ENCODE measurements around the gene HEATR1. TPM values are rescaled to one million over a fixed set of nuclear protein-coding genes. Genes with fewer than 3 reads are reported as not detected.

HEATR1 gene
- total RNA-seq, 1 experiment from 2014 or later, result 68.3 TPM

DNA sequence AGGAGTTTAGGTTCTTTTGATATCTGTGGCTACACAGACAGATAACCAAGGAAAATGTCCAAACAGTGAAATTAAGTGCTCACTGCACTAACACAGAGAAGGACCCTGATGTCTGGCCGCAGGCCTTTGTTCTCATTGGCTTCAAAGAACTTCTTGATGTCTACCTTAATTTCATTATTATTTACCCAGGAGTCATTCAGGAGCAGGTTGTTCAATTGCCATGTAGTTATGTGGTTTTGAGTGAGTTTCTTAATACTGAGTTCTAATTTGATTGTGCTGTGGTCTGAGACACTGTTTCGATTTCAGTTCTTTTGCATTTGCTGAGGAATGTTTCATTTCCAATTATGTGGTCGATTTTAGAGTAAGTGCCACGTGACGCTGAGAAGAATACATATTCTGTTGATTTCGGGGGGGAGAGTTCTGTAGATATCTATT lies 95.7 kb downstream of the HEATR1 start:
- no TSS peak for BruUV-seq (replicated peaks)
- CTCF ChIA-PET, result no interaction called here
- H3K79me2 ChIP-seq (ENCODE audit: insufficient read depth, low read length), result no peaks in the 10 kb centered on the region
- H3K4me2 ChIP-seq (ENCODE audit: low read length), result no peak overlapping the region
- H2AFZ ChIP-seq (ENCODE audit: low read depth, low read length, poor library complexity, severe bottlenecking), result no peak overlapping the region
- no peak overlapping the region for H3K4me3 ChIP-seq (replicated peaks in 1 of 2; ENCODE audit: low read depth in 1 of 2, low read length in 2 of 2)
- no peaks in the 10 kb centered on the region for H3K9me2 ChIP-seq (ENCODE audit: insufficient read depth)
- TF ChIP-seq ZNF274 (IDR thresholded peaks at IDR 0.05; ENCODE audit: low read depth, low read length) (no peak), CBX3 (IDR thresholded peaks at IDR 0.05; ENCODE audit: low read depth) (no peak)
- TF ChIP-seq, protein P1, sequence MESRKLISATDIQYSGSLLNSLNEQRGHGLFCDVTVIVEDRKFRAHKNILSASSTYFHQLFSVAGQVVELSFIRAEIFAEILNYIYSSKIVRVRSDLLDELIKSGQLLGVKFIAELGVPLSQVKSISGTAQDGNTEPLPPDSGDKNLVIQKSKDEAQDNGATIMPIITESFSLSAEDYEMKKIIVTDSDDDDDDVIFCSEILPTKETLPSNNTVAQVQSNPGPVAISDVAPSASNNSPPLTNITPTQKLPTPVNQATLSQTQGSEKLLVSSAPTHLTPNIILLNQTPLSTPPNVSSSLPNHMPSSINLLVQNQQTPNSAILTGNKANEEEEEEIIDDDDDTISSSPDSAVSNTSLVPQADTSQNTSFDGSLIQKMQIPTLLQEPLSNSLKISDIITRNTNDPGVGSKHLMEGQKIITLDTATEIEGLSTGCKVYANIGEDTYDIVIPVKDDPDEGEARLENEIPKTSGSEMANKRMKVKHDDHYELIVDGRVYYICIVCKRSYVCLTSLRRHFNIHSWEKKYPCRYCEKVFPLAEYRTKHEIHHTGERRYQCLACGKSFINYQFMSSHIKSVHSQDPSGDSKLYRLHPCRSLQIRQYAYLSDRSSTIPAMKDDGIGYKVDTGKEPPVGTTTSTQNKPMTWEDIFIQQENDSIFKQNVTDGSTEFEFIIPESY (IDR thresholded peaks at IDR 0.05; ENCODE audit: extremely low read depth, insufficient replicate concordance, low read length), result no peak
- TF ChIP-seq, protein P2, sequence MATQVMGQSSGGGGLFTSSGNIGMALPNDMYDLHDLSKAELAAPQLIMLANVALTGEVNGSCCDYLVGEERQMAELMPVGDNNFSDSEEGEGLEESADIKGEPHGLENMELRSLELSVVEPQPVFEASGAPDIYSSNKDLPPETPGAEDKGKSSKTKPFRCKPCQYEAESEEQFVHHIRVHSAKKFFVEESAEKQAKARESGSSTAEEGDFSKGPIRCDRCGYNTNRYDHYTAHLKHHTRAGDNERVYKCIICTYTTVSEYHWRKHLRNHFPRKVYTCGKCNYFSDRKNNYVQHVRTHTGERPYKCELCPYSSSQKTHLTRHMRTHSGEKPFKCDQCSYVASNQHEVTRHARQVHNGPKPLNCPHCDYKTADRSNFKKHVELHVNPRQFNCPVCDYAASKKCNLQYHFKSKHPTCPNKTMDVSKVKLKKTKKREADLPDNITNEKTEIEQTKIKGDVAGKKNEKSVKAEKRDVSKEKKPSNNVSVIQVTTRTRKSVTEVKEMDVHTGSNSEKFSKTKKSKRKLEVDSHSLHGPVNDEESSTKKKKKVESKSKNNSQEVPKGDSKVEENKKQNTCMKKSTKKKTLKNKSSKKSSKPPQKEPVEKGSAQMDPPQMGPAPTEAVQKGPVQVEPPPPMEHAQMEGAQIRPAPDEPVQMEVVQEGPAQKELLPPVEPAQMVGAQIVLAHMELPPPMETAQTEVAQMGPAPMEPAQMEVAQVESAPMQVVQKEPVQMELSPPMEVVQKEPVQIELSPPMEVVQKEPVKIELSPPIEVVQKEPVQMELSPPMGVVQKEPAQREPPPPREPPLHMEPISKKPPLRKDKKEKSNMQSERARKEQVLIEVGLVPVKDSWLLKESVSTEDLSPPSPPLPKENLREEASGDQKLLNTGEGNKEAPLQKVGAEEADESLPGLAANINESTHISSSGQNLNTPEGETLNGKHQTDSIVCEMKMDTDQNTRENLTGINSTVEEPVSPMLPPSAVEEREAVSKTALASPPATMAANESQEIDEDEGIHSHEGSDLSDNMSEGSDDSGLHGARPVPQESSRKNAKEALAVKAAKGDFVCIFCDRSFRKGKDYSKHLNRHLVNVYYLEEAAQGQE (IDR thresholded peaks at IDR 0.05; ENCODE audit: low read depth), result no peak
- no peaks in the 10 kb centered on the region for H4K20me1 ChIP-seq (ENCODE audit: insufficient read depth)
- no peaks in the 10 kb centered on the region for H3K36me3 ChIP-seq (ENCODE audit: control insufficient read depth in 1 of 2, insufficient read depth in 2 of 2, low read length in 2 of 2)
- H3K9ac ChIP-seq (ENCODE audit: low read length), result no peak overlapping the region
- POLR2A ChIA-PET, result no interaction called here
- intact Hi-C loops (cut with micrococcal nuclease), result no loop called here
- DNase-seq (ENCODE audit: low read depth, low spot score) (no peak), ATAC-seq (no peak)
- H3K4me1 ChIP-seq (ENCODE audit: control insufficient read depth in 1 of 2, insufficient read depth in 2 of 2, low read length in 2 of 2), result peaks cover 4 to 6% of the 10 kb centered on the region in 2 experiments
- no peaks in the 10 kb centered on the region for H3K9me3 ChIP-seq (ENCODE audit: control insufficient read depth in 1 of 2, insufficient read depth in 1 of 2, low read depth in 1 of 2, low read length in 2 of 2)
- no peaks in the 10 kb centered on the region for H3K27me3 ChIP-seq (ENCODE audit: insufficient read depth, low read length)
- H3K27ac ChIP-seq (ENCODE audit: low read depth, low read length), result no peak overlapping the region
- RAD21 ChIA-PET (ENCODE audit: low non-redundant PET in 1 of 2, low total read pairs in 2 of 2, uncharacterized antibody in 2 of 2, unreplicated experiment in 2 of 2), result no interaction called here

Measured in HCT116 (cell line).